GM23338 (cell line): ENCODE data around the gene LEPR.

Source experiments
- EZH2 ChIP-seq: fragments of 200-600 bp; sonication (generic); IDR thresholded peaks from one replicate; pipeline ENCODE4 v1.8.0; 2017; ENCODE audit warnings: antibody characterized with exemption, mild to moderate bottlenecking, low read depth; ENCODE audit not compliant: unreplicated experiment
- TF ChIP-seq, protein P1 (sequence below), 2 experiments: fragments of 200-600 bp in 1 of 2; sonication (generic) in 1 of 2; conservative IDR thresholded peaks; 2 replicates each; pipeline versions ENCODE4 v1.5.1 to v1.6.1; 2016 to 2017; ENCODE audit warnings: antibody characterized with exemption in 2 of 2, low read depth in 2 of 2, mild to moderate bottlenecking in 2 of 2, moderate library complexity in 1 of 2

DNA sequence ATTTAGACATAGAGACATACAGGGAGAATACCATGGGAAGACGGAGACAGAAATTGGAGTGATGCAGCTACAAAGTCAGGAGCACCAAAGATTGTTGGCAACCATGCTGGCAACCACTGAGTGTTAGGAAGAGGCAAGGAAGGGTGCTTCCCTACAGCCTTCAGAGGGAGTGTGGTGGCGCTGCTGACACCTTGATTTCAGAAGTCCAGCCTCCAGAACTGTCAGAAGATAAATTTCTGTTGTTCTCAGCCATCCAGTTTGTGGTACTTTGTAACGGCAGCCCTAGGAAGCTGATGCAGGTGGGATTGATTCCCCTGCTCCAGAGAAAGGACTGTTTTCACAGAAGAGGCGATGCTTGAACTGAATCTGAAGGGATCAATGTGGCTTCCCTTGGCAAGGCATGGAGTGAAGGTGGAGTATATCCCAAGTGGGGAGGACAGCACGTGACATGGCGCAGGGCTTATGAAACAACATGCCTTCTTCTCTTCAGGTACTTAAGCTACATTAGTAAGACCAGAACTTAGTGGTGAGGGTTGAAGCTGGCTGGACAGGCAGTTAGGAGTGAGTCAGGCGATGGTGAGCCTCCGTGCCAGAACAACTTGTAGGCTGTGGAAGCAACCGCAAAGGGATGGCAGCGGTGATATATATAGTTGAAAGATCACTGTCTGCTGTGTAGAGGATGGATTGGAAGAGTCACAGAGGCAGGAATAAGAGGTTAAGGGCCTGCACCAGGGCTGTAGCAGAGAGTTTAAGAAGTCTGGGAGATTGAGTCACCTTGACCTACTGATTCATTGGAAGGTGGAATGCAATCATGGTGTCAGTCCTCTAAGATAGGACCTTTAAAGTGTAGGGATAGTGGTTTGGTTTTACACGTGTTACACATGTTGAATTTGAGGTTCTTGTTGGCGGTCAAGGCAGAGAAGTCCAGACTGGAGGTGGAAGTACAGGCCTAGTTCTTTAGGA, 2.1 kb downstream of the LEPR start:
- TF ChIP-seq, protein P1, sequence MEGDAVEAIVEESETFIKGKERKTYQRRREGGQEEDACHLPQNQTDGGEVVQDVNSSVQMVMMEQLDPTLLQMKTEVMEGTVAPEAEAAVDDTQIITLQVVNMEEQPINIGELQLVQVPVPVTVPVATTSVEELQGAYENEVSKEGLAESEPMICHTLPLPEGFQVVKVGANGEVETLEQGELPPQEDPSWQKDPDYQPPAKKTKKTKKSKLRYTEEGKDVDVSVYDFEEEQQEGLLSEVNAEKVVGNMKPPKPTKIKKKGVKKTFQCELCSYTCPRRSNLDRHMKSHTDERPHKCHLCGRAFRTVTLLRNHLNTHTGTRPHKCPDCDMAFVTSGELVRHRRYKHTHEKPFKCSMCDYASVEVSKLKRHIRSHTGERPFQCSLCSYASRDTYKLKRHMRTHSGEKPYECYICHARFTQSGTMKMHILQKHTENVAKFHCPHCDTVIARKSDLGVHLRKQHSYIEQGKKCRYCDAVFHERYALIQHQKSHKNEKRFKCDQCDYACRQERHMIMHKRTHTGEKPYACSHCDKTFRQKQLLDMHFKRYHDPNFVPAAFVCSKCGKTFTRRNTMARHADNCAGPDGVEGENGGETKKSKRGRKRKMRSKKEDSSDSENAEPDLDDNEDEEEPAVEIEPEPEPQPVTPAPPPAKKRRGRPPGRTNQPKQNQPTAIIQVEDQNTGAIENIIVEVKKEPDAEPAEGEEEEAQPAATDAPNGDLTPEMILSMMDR (conservative IDR thresholded peaks at IDR 0.05; ENCODE audit: low read depth in 2 of 2) = no peak
- no peak for TF ChIP-seq EZH2
